ENCODE data around the gene CHRNB1. TPM values are rescaled to one million over a fixed set of nuclear protein-coding genes. Genes with fewer than 3 reads are reported as not detected.

CHRNB1 gene
- total RNA-seq, 1 donor from 2014 or later, result 7.5 TPM

GRCh38 chr17:7483255-7484066 is 38.6 kb downstream of the CHRNB1 start:
- DNase-seq (ENCODE audit: low read depth, low spot score), result peak; percentile 75

- DNase-seq (ENCODE audit: low read depth, low spot score), result peak; percentile 94
These were observed 39.4 kb downstream of the CHRNB1 start, which contains the start of gene POLR2A for GRCh38 chr17:7484067-7484918. Gene POLR2A (plus strand): TSS chr17:7484366.

- DNase-seq (ENCODE audit: low read depth, low spot score), result no peak
These were observed 40.1 kb downstream of the CHRNB1 start for GRCh38 chr17:7484919-7485377.

- no peak for DNase-seq (ENCODE audit: low read depth, low spot score)
These were observed 41.3 kb downstream of the CHRNB1 start for GRCh38 chr17:7486181-7486580.

- DNase-seq (ENCODE audit: low read depth, low spot score), result no peak
These were observed 45.3 kb downstream of the CHRNB1 start for GRCh38 chr17:7490144-7490543.

- DNase-seq (ENCODE audit: low read depth, low spot score), result no peak
These were observed 46.7 kb downstream of the CHRNB1 start for GRCh38 chr17:7491583-7491982.

GRCh38 chr17:7493941-7494340 is 49.1 kb downstream of the CHRNB1 start:
- DNase-seq (ENCODE audit: low read depth, low spot score), result no peak

- DNase-seq (ENCODE audit: low read depth, low spot score), result no peak
These were observed 51.1 kb downstream of the CHRNB1 start for GRCh38 chr17:7495906-7496434.

- DNase-seq (ENCODE audit: low read depth, low spot score), result no peak
These were observed 51.8 kb downstream of the CHRNB1 start for GRCh38 chr17:7496470-7497183.

GRCh38 chr17:7497228-7497627 is 52.4 kb downstream of the CHRNB1 start:
- DNase-seq (ENCODE audit: low read depth, low spot score), result no peak

- no peak for DNase-seq (ENCODE audit: low read depth, low spot score)
These were observed 52.8 kb downstream of the CHRNB1 start for GRCh38 chr17:7497636-7498035.

GRCh38 chr17:7499161-7499560 is 54.3 kb downstream of the CHRNB1 start:
- no peak for DNase-seq (ENCODE audit: low read depth, low spot score)

GRCh38 chr17:7501729-7502128 is 56.9 kb downstream of the CHRNB1 start:
- DNase-seq (ENCODE audit: low read depth, low spot score), result no peak

GRCh38 chr17:7502171-7502847 is 57.4 kb downstream of the CHRNB1 start:
- DNase-seq (ENCODE audit: low read depth, low spot score), result no peak

GRCh38 chr17:7502987-7503386 is 58.1 kb downstream of the CHRNB1 start:
- DNase-seq (ENCODE audit: low read depth, low spot score), result no peak

- no peak for DNase-seq (ENCODE audit: low read depth, low spot score)
These were observed 58.7 kb downstream of the CHRNB1 start for GRCh38 chr17:7503521-7503920.

Other genes with a start within 250 kb of the CHRNB1 start
- gene DLG4, start 225.2 kb upstream of the CHRNB1 start, total RNA-seq, result 11.3 and 12.5 TPM in 2 replicates
- gene ACADVL, start 225.1 kb upstream of the CHRNB1 start, total RNA-seq, result 184 and 219 TPM in 2 replicates
- 35.2 and 40.4 TPM in 2 replicates for gene DVL2, start 210.5 kb upstream of the CHRNB1 start, total RNA-seq
- gene PHF23, start 205.6 kb upstream of the CHRNB1 start, total RNA-seq, result 47.1 and 49.1 TPM in 2 replicates
- gene GABARAP, start 202.6 kb upstream of the CHRNB1 start, total RNA-seq, result 101 and 120 TPM in 2 replicates
- 28.8 and 30.7 TPM in 2 replicates for gene CTDNEP1, start 193.3 kb upstream of the CHRNB1 start, total RNA-seq
- gene ELP5, start 192.8 kb upstream of the CHRNB1 start, total RNA-seq, result 38.2 and 42.3 TPM in 2 replicates
- 20.7 and 26.8 TPM in 2 replicates for gene CLDN7, start 182.6 kb upstream of the CHRNB1 start, total RNA-seq
- 0.07 and 0.11 TPM in 2 replicates for gene SLC2A4, start 163.3 kb upstream of the CHRNB1 start, total RNA-seq
- gene YBX2, start 150.4 kb upstream of the CHRNB1 start, total RNA-seq, result 0.07 and 0.32 TPM in 2 replicates
- 799 and 805 TPM in 2 replicates for gene EIF5A, start 137.4 kb upstream of the CHRNB1 start, total RNA-seq
- gene GPS2, start 129.7 kb upstream of the CHRNB1 start, total RNA-seq, result 24.8 and 41.6 TPM in 2 replicates
- gene NEURL4, start 115.7 kb upstream of the CHRNB1 start, total RNA-seq, result 14.4 and 28.3 TPM in 2 replicates
- 0.53 TPM in 1 of 2 replicates, not detected in the other for gene ACAP1, start 108.5 kb upstream of the CHRNB1 start, total RNA-seq
- gene KCTD11, start 92.9 kb upstream of the CHRNB1 start, total RNA-seq, result 2.5 and 4.0 TPM in 2 replicates
- not detected in 2 replicates for gene TMEM95, start 89.9 kb upstream of the CHRNB1 start, total RNA-seq
- gene TNK1, start 64.0 kb upstream of the CHRNB1 start, total RNA-seq, result 0.26 and 0.60 TPM in 2 replicates
- gene PLSCR3, start 50.5 kb upstream of the CHRNB1 start, total RNA-seq, result 17.5 and 18.7 TPM in 2 replicates
- gene TMEM256, start 41.0 kb upstream of the CHRNB1 start, total RNA-seq, result 56.9 and 189 TPM in 2 replicates
- 1.7 and 2.6 TPM in 2 replicates for gene NLGN2, start 37.2 kb upstream of the CHRNB1 start, total RNA-seq
- not detected in 2 replicates for gene SPEM1, start 24.7 kb upstream of the CHRNB1 start, total RNA-seq
- not detected in 2 replicates for gene SPEM2, start 19.4 kb upstream of the CHRNB1 start, total RNA-seq
- not detected in 2 replicates for gene SPEM3, start 16.2 kb upstream of the CHRNB1 start, total RNA-seq
- 5.2 and 7.3 TPM in 2 replicates for gene TMEM102, start 9.6 kb upstream of the CHRNB1 start, total RNA-seq
- gene FGF11, start 5.5 kb upstream of the CHRNB1 start, total RNA-seq, result 0.42 and 0.73 TPM in 2 replicates
- 10.8 and 11.2 TPM in 2 replicates for gene ZBTB4, start 34.6 kb downstream of the CHRNB1 start, total RNA-seq
- gene SLC35G6, start 36.4 kb downstream of the CHRNB1 start, total RNA-seq, result not detected in 2 replicates
- gene POLR2A, start 39.3 kb downstream of the CHRNB1 start, total RNA-seq, result 65.3 and 93.4 TPM in 2 replicates
- 6.1 and 8.2 TPM in 2 replicates for gene TNFSF12, start 104.0 kb downstream of the CHRNB1 start, total RNA-seq
- 1.1 and 1.3 TPM in 2 replicates for gene TNFSF13, start 113.7 kb downstream of the CHRNB1 start, total RNA-seq
- 95.6 and 108 TPM in 2 replicates for gene SENP3, start 116.9 kb downstream of the CHRNB1 start, total RNA-seq
- gene CD68, start 134.6 kb downstream of the CHRNB1 start, total RNA-seq, result 2.0 and 3.6 TPM in 2 replicates
- 72.5 and 100 TPM in 2 replicates for gene MPDU1, start 138.8 kb downstream of the CHRNB1 start, total RNA-seq
- 0.07 TPM in 1 of 2 replicates, not detected in the other for gene SOX15, start 145.0 kb downstream of the CHRNB1 start, total RNA-seq
- gene FXR2, start 169.8 kb downstream of the CHRNB1 start, total RNA-seq, result 44.4 and 46.0 TPM in 2 replicates
- gene SAT2, start 182.8 kb downstream of the CHRNB1 start, total RNA-seq, result 21.2 and 25.1 TPM in 2 replicates
- gene SHBG, start 185.1 kb downstream of the CHRNB1 start, total RNA-seq, result 0.13 TPM in 1 of 2 replicates, not detected in the other
- not detected in 2 replicates for gene ATP1B2, start 205.9 kb downstream of the CHRNB1 start, total RNA-seq
- gene TP53, start 242.4 kb downstream of the CHRNB1 start, total RNA-seq, result 50.9 and 53.7 TPM in 2 replicates
- gene WRAP53, start 243.4 kb downstream of the CHRNB1 start, total RNA-seq, result 9.6 and 13.7 TPM in 2 replicates